GM10248 (cell line): ENCODE measurements around the gene SLC1A3.

Experiments
- CTCF ChIA-PET: fragments of 300-600 bp; sonication (Branson Sonifier 250); formaldehyde crosslinking; extraction: SDS; loops from one replicate; lab custom pipeline; 2021; ENCODE audit warnings: antibody characterized with exemption; lab: Yijun Ruan, JAX
- POLR2A ChIA-PET: fragments of 350-650 bp; sonication (Branson Sonifier 250); formaldehyde crosslinking; extraction: SDS; loops from one replicate; lab custom pipeline; 2020; ENCODE audit warnings: antibody characterized with exemption; lab: Yijun Ruan, JAX
- DNase-seq: peaks from one replicate; pipeline ENCODE4 v3.0.0; 2012; ENCODE audit errors: extremely low spot score
- CTCF ChIP-seq: IDR thresholded peaks from 2 replicates; pipeline ENCODE4 v1.5.1; 2012; ENCODE audit warnings: mild to moderate bottlenecking, low read depth; ENCODE audit errors: extremely low read depth, missing control alignments, control extremely low read depth

SLC1A3 gene

GRCh38 chr5:36662291-36662851 lies 56.0 kb downstream of the SLC1A3 start:
- no peak for TF ChIP-seq CTCF
- ChIA-PET POLR2A (interaction anchor here (0.6 kb wide), 1 partner anchor 489 kb away, joined by 3 read pairs; no protein-coding TSS in a partner anchor), CTCF (no interaction called here)
- no peak for DNase-seq

GRCh38 chr5:36664766-36665165 lies 58.4 kb downstream of the SLC1A3 start:
- CTCF ChIA-PET = no interaction called here
- DNase-seq = no peak
- TF ChIP-seq CTCF = no peak
- POLR2A ChIA-PET = interaction anchor here (0.7 kb wide), 1 partner anchor 12 kb away, joined by 3 read pairs; no protein-coding TSS in a partner anchor

GRCh38 chr5:36665628-36666027 lies 59.2 kb downstream of the SLC1A3 start:
- POLR2A ChIA-PET = no interaction called here
- no peak for DNase-seq
- no peak for TF ChIP-seq CTCF
- CTCF ChIA-PET = no interaction called here

- no peak for TF ChIP-seq CTCF
- CTCF ChIA-PET = no interaction called here
- DNase-seq = no peak
- POLR2A ChIA-PET = no interaction called here
Measured at GRCh38 chr5:36666274-36666673, 59.9 kb downstream of the SLC1A3 start.

GRCh38 chr5:36666986-36667385 lies 60.6 kb downstream of the SLC1A3 start:
- POLR2A ChIA-PET = no interaction called here
- no peak for DNase-seq
- no peak for TF ChIP-seq CTCF
- CTCF ChIA-PET = no interaction called here

- TF ChIP-seq CTCF = no peak
- DNase-seq = no peak
- ChIA-PET POLR2A (no interaction called here), CTCF (interaction anchor here (1.2 kb wide), 1 partner anchor 29 kb away, joined by 3 read pairs; no protein-coding TSS in a partner anchor)
Measured at GRCh38 chr5:36667824-36668223, 61.4 kb downstream of the SLC1A3 start.
